Dendritic cell treated with granulocyte-macrophage colony-stimulating factor and Interleukin-4, amounts not matched to agents 40 ng/mL and 50 ng/mL, for 4 days (primary cell): ENCODE measurements around the gene SMNDC1.
A peak's percentile ranks its signal among the peaks of the same experiment; 100 is the strongest.
"Not testable (repeated sequence)": the region's sequence is repeated elsewhere in the genome, so short reads cannot be mapped to it uniquely, and the experiment has no call there.

Source experiments
- H3K27ac Mint-ChIP-seq: one replicate; pipeline ENCODE4 v1.8.0; 2022; ENCODE audit warnings: mild to moderate bottlenecking, mixed read lengths
- H3K27me3 Mint-ChIP-seq: one replicate; pipeline ENCODE4 v1.8.0; 2022; ENCODE audit warnings: mild to moderate bottlenecking, mixed read lengths
- H3K36me3 Mint-ChIP-seq: one replicate; pipeline ENCODE4 v1.8.0; 2022; ENCODE audit warnings: low read depth, mixed read lengths
- H3K4me1 Mint-ChIP-seq: one replicate; pipeline ENCODE4 v1.8.0; 2022; ENCODE audit warnings: low read depth, mixed read lengths
- H3K4me3 Mint-ChIP-seq: one replicate; pipeline ENCODE4 v1.8.0; 2022; ENCODE audit warnings: mild to moderate bottlenecking, moderate library complexity, mixed read lengths
- H3K9me3 Mint-ChIP-seq: one replicate; pipeline ENCODE4 v1.8.0; 2022; ENCODE audit warnings: mixed read lengths
- intact Hi-C: fragments of 100-400 bp; cut with micrococcal nuclease; formaldehyde crosslinking; loops from one replicate; pipeline ENCODE4 v1.15.0; 2022

SMNDC1 gene

GRCh38 chr10:110268442-110268841, 36.3 kb downstream of the SMNDC1 start:
- Mint-ChIP-seq H3K4me3 (no peak overlapping the region), H3K27me3 (no peaks in the 10 kb centered on the region), H3K36me3 (no peaks in the 10 kb centered on the region), H3K27ac (no peak overlapping the region), H3K4me1 (peaks cover 25% of the 10 kb centered on the region), H3K9me3 (no peaks in the 10 kb centered on the region)
- intact Hi-C loops: no loop called here

GRCh38 chr10:110267276-110267675, 37.4 kb downstream of the SMNDC1 start:
- intact Hi-C loops: no loop called here
- H3K27ac Mint-ChIP-seq: no peak overlapping the region
- no peaks in the 10 kb centered on the region for H3K36me3 Mint-ChIP-seq
- H3K4me1 Mint-ChIP-seq: peaks cover 20% of the 10 kb centered on the region
- H3K4me3 Mint-ChIP-seq: no peak overlapping the region
- H3K27me3 Mint-ChIP-seq: no peaks in the 10 kb centered on the region
- H3K9me3 Mint-ChIP-seq: no peaks in the 10 kb centered on the region

- H3K27ac Mint-ChIP-seq: no peak overlapping the region
- no peak overlapping the region for H3K4me3 Mint-ChIP-seq
- H3K36me3 Mint-ChIP-seq: peaks cover 9% of the 10 kb centered on the region
- H3K4me1 Mint-ChIP-seq: peaks cover 27% of the 10 kb centered on the region
- no peaks in the 10 kb centered on the region for H3K27me3 Mint-ChIP-seq
- H3K9me3 Mint-ChIP-seq: no peaks in the 10 kb centered on the region
- intact Hi-C loops: no loop called here
These were observed 39.0 kb downstream of the SMNDC1 start for GRCh38 chr10:110265573-110266193.

- intact Hi-C loops: no loop called here
- Mint-ChIP-seq H3K36me3 (peaks cover 9% of the 10 kb centered on the region), H3K27me3 (no peaks in the 10 kb centered on the region), H3K4me3 (no peak overlapping the region), H3K27ac (no peak overlapping the region), H3K9me3 (no peaks in the 10 kb centered on the region), H3K4me1 (peaks cover 8% of the 10 kb centered on the region)
These were observed 41.6 kb downstream of the SMNDC1 start for GRCh38 chr10:110263164-110263563.

- Mint-ChIP-seq H3K4me1 (peaks cover 8% of the 10 kb centered on the region), H3K27ac (peak overlapping the region; percentile 10), H3K4me3 (no peak overlapping the region), H3K27me3 (no peaks in the 10 kb centered on the region), H3K36me3 (peaks cover 9% of the 10 kb centered on the region), H3K9me3 (no peaks in the 10 kb centered on the region)
- intact Hi-C loops: no loop called here
These were observed 43.8 kb downstream of the SMNDC1 start for GRCh38 chr10:110260746-110261477.

- H3K27me3 Mint-ChIP-seq: no peaks in the 10 kb centered on the region
- no peaks in the 10 kb centered on the region for H3K9me3 Mint-ChIP-seq
- H3K27ac Mint-ChIP-seq: no peak overlapping the region
- intact Hi-C loops: no loop called here
- H3K4me3 Mint-ChIP-seq: no peak overlapping the region
- H3K36me3 Mint-ChIP-seq: peaks cover 9% of the 10 kb centered on the region
- peaks cover 8% of the 10 kb centered on the region for H3K4me1 Mint-ChIP-seq
These were observed 45.4 kb downstream of the SMNDC1 start for GRCh38 chr10:110259317-110259716.

GRCh38 chr10:110258542-110258941, 46.2 kb downstream of the SMNDC1 start:
- Mint-ChIP-seq H3K27me3 (no peaks in the 10 kb centered on the region), H3K4me1 (peaks cover 8% of the 10 kb centered on the region), H3K9me3 (no peaks in the 10 kb centered on the region), H3K4me3 (no peak overlapping the region), H3K36me3 (peaks cover 9% of the 10 kb centered on the region), H3K27ac (no peak overlapping the region)
- intact Hi-C loops: no loop called here

GRCh38 chr10:110254467-110254866, 50.3 kb downstream of the SMNDC1 start:
- no peak overlapping the region for H3K27ac Mint-ChIP-seq

GRCh38 chr10:110252151-110252550, 52.6 kb downstream of the SMNDC1 start:
- intact Hi-C loops: no loop called here

More at GRCh38 chr10:110254467-110254866, 50.3 kb downstream of the SMNDC1 start:
- no peaks in the 10 kb centered on the region for H3K9me3 Mint-ChIP-seq
- no peaks in the 10 kb centered on the region for H3K27me3 Mint-ChIP-seq
- H3K36me3 Mint-ChIP-seq: no peaks in the 10 kb centered on the region
- no peaks in the 10 kb centered on the region for H3K4me1 Mint-ChIP-seq
- intact Hi-C loops: no loop called here
- H3K4me3 Mint-ChIP-seq: no peak overlapping the region

GRCh38 chr10:110251392-110251791, 53.3 kb downstream of the SMNDC1 start:
- H3K36me3 Mint-ChIP-seq: peaks cover 18% of the 10 kb centered on the region
- H3K27ac Mint-ChIP-seq, H3K4me3 Mint-ChIP-seq, H3K27me3 Mint-ChIP-seq, intact Hi-C loops, H3K9me3 Mint-ChIP-seq, H3K4me1 Mint-ChIP-seq: not testable (repeated sequence)

More at GRCh38 chr10:110252151-110252550, 52.6 kb downstream of the SMNDC1 start:
- Mint-ChIP-seq H3K9me3 (no peaks in the 10 kb centered on the region), H3K4me1 (no peaks in the 10 kb centered on the region), H3K4me3 (no peak overlapping the region), H3K27ac (no peak overlapping the region), H3K36me3 (peaks cover 10% of the 10 kb centered on the region), H3K27me3 (no peaks in the 10 kb centered on the region)

GRCh38 chr10:110249489-110249888, 55.2 kb downstream of the SMNDC1 start:
- peaks cover 36% of the 10 kb centered on the region for H3K36me3 Mint-ChIP-seq
- intact Hi-C loops, H3K27ac Mint-ChIP-seq, H3K4me3 Mint-ChIP-seq, H3K4me1 Mint-ChIP-seq, H3K9me3 Mint-ChIP-seq, H3K27me3 Mint-ChIP-seq: not testable (repeated sequence)

- peaks cover 36% of the 10 kb centered on the region for H3K36me3 Mint-ChIP-seq
- H3K9me3 Mint-ChIP-seq, H3K27me3 Mint-ChIP-seq, H3K4me3 Mint-ChIP-seq, H3K4me1 Mint-ChIP-seq, H3K27ac Mint-ChIP-seq, intact Hi-C loops: not testable (repeated sequence)
These were observed 56.9 kb downstream of the SMNDC1 start for GRCh38 chr10:110247833-110248232.

- Mint-ChIP-seq H3K36me3 (peaks cover 41% of the 10 kb centered on the region), H3K4me3 (no peak overlapping the region), H3K9me3 (no peaks in the 10 kb centered on the region), H3K4me1 (peaks cover 12% of the 10 kb centered on the region), H3K27ac (no peak overlapping the region), H3K27me3 (no peaks in the 10 kb centered on the region)
- intact Hi-C loops: no loop called here
These were observed 60.2 kb downstream of the SMNDC1 start for GRCh38 chr10:110244550-110244949.

- intact Hi-C loops: no loop called here
- H3K9me3 Mint-ChIP-seq: no peaks in the 10 kb centered on the region
- peaks cover 35% of the 10 kb centered on the region for H3K36me3 Mint-ChIP-seq
- no peaks in the 10 kb centered on the region for H3K27me3 Mint-ChIP-seq
- no peak overlapping the region for H3K4me3 Mint-ChIP-seq
- H3K4me1 Mint-ChIP-seq: peaks cover 19% of the 10 kb centered on the region
- no peak overlapping the region for H3K27ac Mint-ChIP-seq
These were observed 62.2 kb downstream of the SMNDC1 start for GRCh38 chr10:110242511-110242910.

GRCh38 chr10:110241841-110242240, 62.9 kb downstream of the SMNDC1 start:
- no peaks in the 10 kb centered on the region for H3K27me3 Mint-ChIP-seq
- intact Hi-C loops: no loop called here
- no peaks in the 10 kb centered on the region for H3K9me3 Mint-ChIP-seq
- H3K36me3 Mint-ChIP-seq: peaks cover 29% of the 10 kb centered on the region
- H3K4me1 Mint-ChIP-seq: peaks cover 19% of the 10 kb centered on the region
- H3K27ac Mint-ChIP-seq: no peak overlapping the region
- no peak overlapping the region for H3K4me3 Mint-ChIP-seq
